ENCODE results near the gene PMIS2.

Gene PMIS2

GRCh38 chr19:35559281-35559659 lies 26.7 kb upstream of the PMIS2 start:
- Histone ChIP-seq H3K4me3 (no peak overlapping the region), H3K9me3 (ENCODE audit: low read depth, low read length) (no peaks in the 10 kb centered on the region), H3K9ac (ENCODE audit: insufficient read length) (no peak overlapping the region), H3K27ac (no peak overlapping the region), H3K36me3 (ENCODE audit: insufficient read depth, low read length) (no peaks in the 10 kb centered on the region)
- no peak for DNase-seq (ENCODE audit: low read depth, low spot score)
- TF ChIP-seq POLR2AphosphoS5 (IDR thresholded peaks at IDR 0.05; ENCODE audit: borderline replicate concordance, low read depth, low read length) (no peak), EZH2 (IDR thresholded peaks at IDR 0.05) (no peak), FOXP2 (optimal IDR thresholded peaks at IDR 0.05; ENCODE audit: control extremely low read depth, extremely low read length, insufficient read depth) (no peak)

- H3K27ac ChIP-seq: no peak overlapping the region
- no peak for DNase-seq (ENCODE audit: low read depth, low spot score)
- TF ChIP-seq POLR2AphosphoS5 (IDR thresholded peaks at IDR 0.05; ENCODE audit: borderline replicate concordance, low read depth, low read length) (no peak), FOXP2 (optimal IDR thresholded peaks at IDR 0.05; ENCODE audit: control extremely low read depth, extremely low read length, insufficient read depth) (no peak), EZH2 (IDR thresholded peaks at IDR 0.05) (no peak)
- no peaks in the 10 kb centered on the region for H3K9me3 ChIP-seq (ENCODE audit: low read depth, low read length)
- no peak overlapping the region for H3K9ac ChIP-seq (ENCODE audit: insufficient read length)
- no peak overlapping the region for H3K4me3 ChIP-seq
- no peaks in the 10 kb centered on the region for H3K36me3 ChIP-seq (ENCODE audit: insufficient read depth, low read length)
Measured at GRCh38 chr19:35559781-35560180, 26.2 kb upstream of the PMIS2 start.

GRCh38 chr19:35560271-35560670 lies 25.7 kb upstream of the PMIS2 start:
- no peaks in the 10 kb centered on the region for H3K9me3 ChIP-seq (ENCODE audit: low read depth, low read length)
- H3K4me3 ChIP-seq: no peak overlapping the region
- TF ChIP-seq FOXP2 (optimal IDR thresholded peaks at IDR 0.05; ENCODE audit: control extremely low read depth, extremely low read length, insufficient read depth): no peak
- TF ChIP-seq EZH2 (IDR thresholded peaks at IDR 0.05): no peak
- TF ChIP-seq POLR2AphosphoS5 (IDR thresholded peaks at IDR 0.05; ENCODE audit: borderline replicate concordance, low read depth, low read length): no peak
- no peaks in the 10 kb centered on the region for H3K36me3 ChIP-seq (ENCODE audit: insufficient read depth, low read length)
- DNase-seq (ENCODE audit: low read depth, low spot score): no peak
- no peak overlapping the region for H3K9ac ChIP-seq (ENCODE audit: insufficient read length)
- H3K27ac ChIP-seq: no peak overlapping the region

GRCh38 chr19:35560677-35561076 lies 25.3 kb upstream of the PMIS2 start:
- H3K4me3 ChIP-seq: no peak overlapping the region
- H3K9ac ChIP-seq (ENCODE audit: insufficient read length): no peak overlapping the region
- DNase-seq (ENCODE audit: low read depth, low spot score): no peak
- no peaks in the 10 kb centered on the region for H3K9me3 ChIP-seq (ENCODE audit: low read depth, low read length)
- no peaks in the 10 kb centered on the region for H3K36me3 ChIP-seq (ENCODE audit: insufficient read depth, low read length)
- TF ChIP-seq FOXP2 (optimal IDR thresholded peaks at IDR 0.05; ENCODE audit: control extremely low read depth, extremely low read length, insufficient read depth) (no peak), POLR2AphosphoS5 (IDR thresholded peaks at IDR 0.05; ENCODE audit: borderline replicate concordance, low read depth, low read length) (no peak), EZH2 (IDR thresholded peaks at IDR 0.05) (no peak)
- no peak overlapping the region for H3K27ac ChIP-seq

GRCh38 chr19:35561436-35561835 lies 24.5 kb upstream of the PMIS2 start:
- Histone ChIP-seq H3K4me3 (no peak overlapping the region), H3K9ac (ENCODE audit: insufficient read length) (no peak overlapping the region), H3K36me3 (ENCODE audit: insufficient read depth, low read length) (no peaks in the 10 kb centered on the region), H3K27ac (no peak overlapping the region), H3K9me3 (ENCODE audit: low read depth, low read length) (no peaks in the 10 kb centered on the region)
- TF ChIP-seq FOXP2 (optimal IDR thresholded peaks at IDR 0.05; ENCODE audit: control extremely low read depth, extremely low read length, insufficient read depth) (no peak), EZH2 (IDR thresholded peaks at IDR 0.05) (no peak), POLR2AphosphoS5 (IDR thresholded peaks at IDR 0.05; ENCODE audit: borderline replicate concordance, low read depth, low read length) (no peak)
- no peak for DNase-seq (ENCODE audit: low read depth, low spot score)

- H3K27ac ChIP-seq: no peak overlapping the region
- no peak for DNase-seq (ENCODE audit: low read depth, low spot score)
- H3K36me3 ChIP-seq (ENCODE audit: insufficient read depth, low read length): no peaks in the 10 kb centered on the region
- TF ChIP-seq POLR2AphosphoS5 (IDR thresholded peaks at IDR 0.05; ENCODE audit: borderline replicate concordance, low read depth, low read length) (no peak), FOXP2 (optimal IDR thresholded peaks at IDR 0.05; ENCODE audit: control extremely low read depth, extremely low read length, insufficient read depth) (no peak), EZH2 (IDR thresholded peaks at IDR 0.05) (no peak)
- H3K4me3 ChIP-seq: no peak overlapping the region
- no peak overlapping the region for H3K9ac ChIP-seq (ENCODE audit: insufficient read length)
- H3K9me3 ChIP-seq (ENCODE audit: low read depth, low read length): no peaks in the 10 kb centered on the region
Measured at GRCh38 chr19:35562336-35562735, 23.6 kb upstream of the PMIS2 start.

GRCh38 chr19:35562776-35563175 lies 23.2 kb upstream of the PMIS2 start:
- Histone ChIP-seq H3K36me3 (ENCODE audit: insufficient read depth, low read length) (no peaks in the 10 kb centered on the region), H3K4me3 (no peak overlapping the region), H3K27ac (no peak overlapping the region), H3K9me3 (ENCODE audit: low read depth, low read length) (no peaks in the 10 kb centered on the region), H3K9ac (ENCODE audit: insufficient read length) (no peak overlapping the region)
- DNase-seq (ENCODE audit: low read depth, low spot score): no peak
- TF ChIP-seq FOXP2 (optimal IDR thresholded peaks at IDR 0.05; ENCODE audit: control extremely low read depth, extremely low read length, insufficient read depth) (no peak), EZH2 (IDR thresholded peaks at IDR 0.05) (no peak)

- TF ChIP-seq EZH2 (IDR thresholded peaks at IDR 0.05) (no peak), POLR2AphosphoS5 (IDR thresholded peaks at IDR 0.05; ENCODE audit: borderline replicate concordance, low read depth, low read length) (no peak), FOXP2 (optimal IDR thresholded peaks at IDR 0.05; ENCODE audit: control extremely low read depth, extremely low read length, insufficient read depth) (no peak)
- Histone ChIP-seq H3K36me3 (ENCODE audit: insufficient read depth, low read length) (no peaks in the 10 kb centered on the region), H3K27ac (no peak within 1 kb of the TSS), H3K9me3 (ENCODE audit: low read depth, low read length) (no peaks in the 10 kb centered on the region), H3K4me3 (no peak within 1 kb of the TSS), H3K9ac (ENCODE audit: insufficient read length) (no peak within 1 kb of the TSS)
- DNase-seq (ENCODE audit: low read depth, low spot score): no peak
Measured at GRCh38 chr19:35563207-35563829, 22.7 kb upstream of the PMIS2 start, which contains the start of gene ATP4A. Gene ATP4A, minus strand, starts transcription at chr19:35563658. Its CDS starts 29 bp downstream, at chr19:35563629.
